Cardiac fibroblast (primary cell): ENCODE results near the gene CFAP410.
"Not testable (repeated sequence)": the region's sequence is repeated elsewhere in the genome, so short reads cannot be mapped to it uniquely, and the experiment has no call there.

Experiments
- DNase-seq, 2 donors: peaks; one replicate each; pipeline versions ENCODE4 v3.0.0 to v3.0.0-alpha.2; 2010; ENCODE audit warnings: low read depth in 2 of 2
- H3K4me3 ChIP-seq, 2 donors: replicated peaks in 1 of 2; 1 replicate in 1 of 2; 2 replicates in 1 of 2; pipeline ENCODE4 v1.5.1; 2011; ENCODE audit warnings: low read depth in 2 of 2, low read length in 2 of 2, mild to moderate bottlenecking in 2 of 2, moderate library complexity in 1 of 2
- TF ChIP-seq, protein P1 (sequence below): IDR thresholded peaks from one replicate; pipeline ENCODE4 v1.5.1; 2011; ENCODE audit warnings: low read depth, mild to moderate bottlenecking, low read length, inconsistent platforms

Gene CFAP410

DNA sequence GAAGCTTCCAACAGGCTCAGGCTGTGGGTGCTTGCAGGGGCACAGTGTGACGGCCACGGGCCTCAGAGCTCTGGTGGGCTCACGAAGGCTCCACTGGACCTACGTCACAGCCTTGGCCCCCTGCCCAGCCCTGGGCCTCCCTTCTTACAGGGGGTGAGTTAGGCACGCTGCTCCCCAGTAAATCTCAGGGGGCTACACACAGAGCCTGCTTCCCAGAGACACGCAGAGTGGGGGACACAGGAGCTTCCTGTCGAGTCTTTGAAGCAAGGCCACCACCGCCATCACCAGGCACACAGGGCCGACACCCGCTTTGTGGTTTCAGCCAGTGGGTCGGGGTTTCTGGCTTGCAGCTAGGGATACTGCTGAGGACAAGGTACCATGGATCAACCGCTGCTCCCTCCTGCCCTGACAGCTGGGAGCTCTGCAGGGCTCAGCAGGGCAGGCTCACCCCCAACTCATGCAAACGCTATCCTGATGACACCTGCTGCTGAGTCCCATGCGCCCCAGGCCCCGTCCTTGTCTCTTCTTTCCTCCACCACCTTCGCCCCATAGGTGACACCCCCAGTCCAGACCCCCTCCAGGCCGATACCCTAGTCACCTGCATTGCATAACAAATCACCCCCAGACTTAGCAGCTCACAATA is 5.5 kb upstream of the CFAP410 start:
- TF ChIP-seq, protein P1, sequence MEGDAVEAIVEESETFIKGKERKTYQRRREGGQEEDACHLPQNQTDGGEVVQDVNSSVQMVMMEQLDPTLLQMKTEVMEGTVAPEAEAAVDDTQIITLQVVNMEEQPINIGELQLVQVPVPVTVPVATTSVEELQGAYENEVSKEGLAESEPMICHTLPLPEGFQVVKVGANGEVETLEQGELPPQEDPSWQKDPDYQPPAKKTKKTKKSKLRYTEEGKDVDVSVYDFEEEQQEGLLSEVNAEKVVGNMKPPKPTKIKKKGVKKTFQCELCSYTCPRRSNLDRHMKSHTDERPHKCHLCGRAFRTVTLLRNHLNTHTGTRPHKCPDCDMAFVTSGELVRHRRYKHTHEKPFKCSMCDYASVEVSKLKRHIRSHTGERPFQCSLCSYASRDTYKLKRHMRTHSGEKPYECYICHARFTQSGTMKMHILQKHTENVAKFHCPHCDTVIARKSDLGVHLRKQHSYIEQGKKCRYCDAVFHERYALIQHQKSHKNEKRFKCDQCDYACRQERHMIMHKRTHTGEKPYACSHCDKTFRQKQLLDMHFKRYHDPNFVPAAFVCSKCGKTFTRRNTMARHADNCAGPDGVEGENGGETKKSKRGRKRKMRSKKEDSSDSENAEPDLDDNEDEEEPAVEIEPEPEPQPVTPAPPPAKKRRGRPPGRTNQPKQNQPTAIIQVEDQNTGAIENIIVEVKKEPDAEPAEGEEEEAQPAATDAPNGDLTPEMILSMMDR = no peak
- DNase-seq = no peak
- no peak overlapping the region for H3K4me3 ChIP-seq

DNA sequence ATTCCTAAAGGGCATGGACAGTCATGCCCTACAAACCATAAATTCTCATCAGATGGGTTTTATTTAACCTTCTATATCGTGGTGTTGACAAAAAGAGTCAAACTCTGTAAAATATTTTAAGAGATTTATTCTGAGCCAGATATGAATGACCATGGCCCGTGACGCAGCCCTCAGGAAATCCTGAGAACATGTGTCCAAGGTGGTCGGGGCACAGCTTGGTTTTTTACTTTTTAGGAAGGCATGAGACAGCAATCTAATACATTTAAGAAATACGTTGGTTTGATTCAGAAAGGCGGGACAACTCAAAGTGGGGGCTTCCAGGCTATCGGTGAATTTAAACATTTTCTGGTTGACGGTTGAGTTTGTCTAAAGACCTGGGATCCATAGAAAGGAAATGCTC is 3.8 kb upstream of the CFAP410 start:
- H3K4me3 ChIP-seq, DNase-seq: not testable (repeated sequence)

DNA sequence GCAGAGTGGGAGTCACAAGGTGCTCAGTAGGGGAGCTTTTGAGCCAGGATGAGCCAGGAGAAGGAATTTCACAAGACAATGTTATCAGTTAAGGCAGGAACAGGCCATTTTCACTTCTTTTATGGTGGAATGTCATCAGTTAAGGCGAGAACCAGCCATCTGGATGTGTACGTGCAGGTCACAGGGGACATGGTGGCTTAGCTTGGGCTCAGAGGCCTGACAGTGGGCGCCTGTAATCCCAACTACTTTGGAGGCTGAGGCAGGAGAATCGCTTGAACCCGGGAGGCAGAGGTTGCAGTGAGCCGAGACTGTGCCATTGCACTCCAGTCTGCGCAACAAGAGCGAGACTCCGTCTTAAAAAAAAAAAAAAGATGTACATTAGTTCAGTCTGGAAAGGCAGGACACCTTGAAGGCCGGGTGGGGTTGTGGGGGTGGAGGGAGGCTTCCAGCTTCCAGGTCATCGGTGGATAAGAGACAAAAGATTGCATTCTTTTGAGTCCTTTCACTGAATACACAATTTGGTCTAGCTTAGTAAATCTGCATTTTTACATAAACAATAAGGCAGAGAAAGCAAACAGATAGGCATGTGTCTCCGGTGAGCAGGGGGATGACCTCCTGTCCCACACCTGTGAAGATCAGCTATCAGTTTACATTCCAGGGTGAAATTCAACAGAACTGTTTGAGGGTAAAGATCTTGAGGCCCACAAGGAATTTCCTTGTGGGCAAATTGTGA is 2.7 kb upstream of the CFAP410 start:
- H3K4me3 ChIP-seq, DNase-seq: not testable (repeated sequence)

DNA sequence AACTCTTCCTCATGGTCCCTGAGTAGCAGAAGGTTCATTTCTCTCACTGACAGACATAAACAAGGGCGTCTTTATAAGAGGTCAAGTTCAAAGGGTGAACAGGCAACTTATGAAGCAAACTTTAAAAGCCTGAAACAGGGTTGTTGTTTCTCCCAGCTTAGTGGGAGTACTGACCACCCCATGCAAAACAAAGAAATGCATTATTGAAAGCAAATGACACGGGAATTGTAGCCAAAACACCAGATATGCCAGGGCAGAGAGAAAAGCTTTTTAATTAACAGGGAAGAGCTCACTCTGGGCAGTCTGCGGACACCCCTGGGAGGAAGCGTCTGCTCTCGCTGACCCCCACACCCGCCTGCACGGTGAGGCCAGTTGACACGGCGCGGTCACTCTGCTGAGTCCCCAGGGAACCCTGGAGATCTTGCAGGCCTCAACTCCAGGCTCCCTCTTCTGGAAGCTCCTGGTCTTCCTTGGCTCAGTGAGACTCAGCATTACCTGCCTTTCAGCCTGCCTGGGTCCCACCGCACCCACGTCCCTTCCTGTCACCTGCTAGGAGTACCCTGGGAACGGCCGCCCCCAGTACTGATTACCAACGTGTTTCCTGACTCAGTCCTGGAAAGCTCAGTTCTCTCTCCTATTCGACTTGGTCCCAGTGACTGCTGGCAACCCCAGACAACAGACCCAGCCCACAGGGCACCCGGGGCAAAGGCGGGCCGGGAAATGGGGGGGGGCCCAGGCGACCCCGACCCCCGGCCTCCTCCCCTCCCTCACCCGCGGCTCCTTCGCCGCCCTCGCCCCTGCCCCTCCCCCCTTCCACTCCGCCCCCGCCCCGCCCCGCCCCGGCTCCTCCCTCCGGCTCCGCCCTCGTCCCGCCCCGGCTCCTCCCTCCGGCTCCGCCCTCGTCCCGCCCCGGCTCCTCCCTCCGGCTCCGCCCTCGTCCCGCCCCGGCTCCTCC is 972 bp downstream of the CFAP410 start:
- DNase-seq = peak; percentile 61 to 62
- peak overlapping the region; percentile 45 to 51 for H3K4me3 ChIP-seq
- TF ChIP-seq, protein P1 = peak; percentile 53

DNA sequence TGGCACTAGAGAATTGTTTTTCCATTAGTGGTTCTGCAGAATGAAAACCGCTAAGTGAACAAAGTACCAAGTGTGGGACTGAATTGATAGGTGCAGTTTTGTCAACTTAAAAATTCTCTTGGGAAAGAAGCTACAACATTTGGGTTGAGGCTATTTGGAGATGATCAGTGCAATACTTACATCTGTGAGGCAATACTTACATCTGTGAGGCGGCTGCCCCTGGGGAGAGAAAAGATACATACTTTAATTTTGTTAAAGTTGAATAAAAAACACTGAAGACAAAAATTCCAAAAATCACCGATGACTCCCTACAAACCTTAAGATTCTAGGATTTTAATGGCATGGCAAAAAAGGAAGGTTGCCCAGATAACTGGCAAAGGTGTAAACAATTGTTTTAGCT is 1.7 kb downstream of the CFAP410 start:
- no peak overlapping the region for H3K4me3 ChIP-seq
- no peak for DNase-seq
- TF ChIP-seq, protein P1 = no peak

DNA sequence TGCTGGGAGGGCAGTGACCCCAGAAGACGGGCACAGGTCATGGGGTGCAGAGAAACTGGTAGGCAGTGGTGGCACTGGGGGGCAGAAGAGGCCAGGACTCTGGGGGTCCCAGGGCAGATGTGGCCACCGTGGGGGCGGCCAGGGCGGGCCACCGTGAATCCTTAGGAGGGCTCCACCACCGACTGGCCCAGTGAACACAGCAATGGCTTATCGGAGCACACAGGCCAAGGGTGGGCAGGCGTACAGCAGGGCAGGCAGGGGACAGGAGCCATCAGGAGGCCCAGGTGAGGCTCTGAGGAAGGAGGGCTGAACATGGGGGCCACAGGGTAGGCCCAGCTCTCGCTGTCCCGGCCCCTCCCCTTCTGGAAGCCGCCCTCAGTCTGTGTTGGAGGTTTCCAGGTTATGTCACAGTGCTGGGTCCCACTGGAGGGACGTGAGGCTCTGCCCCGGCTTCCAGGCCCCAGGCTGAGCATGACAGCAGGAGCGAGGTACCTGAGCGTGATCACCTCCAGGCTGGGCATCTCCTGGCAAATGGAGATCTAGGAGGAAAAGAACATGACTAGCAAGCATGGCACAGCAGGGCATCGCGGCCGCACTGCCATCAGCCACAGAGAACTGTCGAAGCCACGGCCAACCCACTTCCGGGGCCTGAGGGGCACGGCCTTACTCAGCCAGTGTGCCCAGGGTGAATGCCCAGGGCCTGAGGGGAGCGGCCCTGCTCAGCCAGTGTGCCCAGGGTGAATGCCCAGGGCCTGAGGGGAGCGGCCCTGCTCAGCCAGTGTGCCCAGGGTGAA is 3.7 kb downstream of the CFAP410 start:
- no peak overlapping the region for H3K4me3 ChIP-seq
- TF ChIP-seq, protein P1 = no peak
- DNase-seq = no peak

DNA sequence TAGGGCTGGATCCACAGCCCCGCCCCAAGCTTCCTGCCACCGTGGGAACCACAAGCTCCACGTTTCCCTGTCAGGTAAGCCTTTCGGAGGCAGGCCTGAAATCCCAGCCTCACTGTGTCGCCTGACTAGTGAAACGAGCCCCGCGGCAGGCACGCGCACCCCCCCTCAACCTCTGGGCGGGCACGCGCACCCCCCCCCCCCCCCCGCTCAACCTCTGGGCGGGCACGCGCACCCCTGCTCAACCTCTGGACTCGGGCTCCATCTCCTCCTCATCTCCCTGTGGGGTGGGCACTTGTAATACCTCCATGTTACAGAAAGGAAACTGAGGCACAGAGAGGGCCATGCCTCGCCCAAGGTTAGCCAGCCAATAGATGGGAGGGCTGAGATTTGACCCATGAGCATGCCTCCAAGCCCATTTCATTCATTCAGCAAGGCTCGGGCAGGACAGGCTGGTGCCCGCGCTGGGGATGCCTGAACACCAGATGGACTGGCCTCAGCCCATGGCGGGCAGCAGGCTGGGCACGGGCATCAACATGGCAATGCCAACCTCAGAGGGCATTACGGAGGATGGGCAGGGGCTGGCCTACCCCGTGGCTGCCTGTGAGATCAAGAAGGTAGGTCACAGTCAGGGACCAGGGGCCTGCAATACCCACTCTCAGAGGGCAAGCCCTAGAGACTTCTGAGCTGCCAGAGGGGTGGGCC is 4.7 kb downstream of the CFAP410 start:
- TF ChIP-seq, protein P1 = no peak
- DNase-seq = no peak
- H3K4me3 ChIP-seq = no peak overlapping the region
